Skeletal muscle satellite cell (primary cell): ENCODE measurements around the gene LRRC75B.

ENCODE experiments used
- H3K27me3 ChIP-seq: 2 replicates; pipeline ENCODE4 v1.7.0; 2013; ENCODE audit warnings: low read length; ENCODE audit not compliant: control insufficient read depth, insufficient read depth
- H3K36me3 ChIP-seq: 2 replicates; pipeline ENCODE4 v1.7.0; 2013; ENCODE audit warnings: mild to moderate bottlenecking, control low read depth, low read length; ENCODE audit not compliant: insufficient read depth
- H3K4me1 ChIP-seq: 2 replicates; pipeline ENCODE4 v1.7.0; 2013; ENCODE audit warnings: low read length; ENCODE audit not compliant: control insufficient read depth, insufficient read depth
- H3K4me2 ChIP-seq: 2 replicates; pipeline ENCODE4 v1.7.0; 2013; ENCODE audit warnings: mild to moderate bottlenecking, low read length
- H3K4me3 ChIP-seq: 2 replicates; pipeline ENCODE4 v1.7.0; 2013; ENCODE audit warnings: low read length
- H3K9ac ChIP-seq: 2 replicates; pipeline ENCODE4 v1.7.0; 2013; ENCODE audit warnings: mild to moderate bottlenecking, low read depth, low read length, moderate library complexity
- H3K9me3 ChIP-seq: replicated peaks from 2 replicates; pipeline ENCODE4 v1.7.0; 2013; ENCODE audit warnings: mild to moderate bottlenecking, control low read depth, low read length

The LRRC75B gene

GRCh38 chr22:24582056-24582814 is 10.6 kb downstream of the LRRC75B start:
- H3K4me2 ChIP-seq = no peak overlapping the region
- no peak overlapping the region for H3K9ac ChIP-seq
- no peaks in the 10 kb centered on the region for H3K27me3 ChIP-seq
- H3K4me1 ChIP-seq = peaks cover 6% of the 10 kb centered on the region
- peaks cover 4% of the 10 kb centered on the region for H3K36me3 ChIP-seq
- H3K9me3 ChIP-seq = no peaks in the 10 kb centered on the region
- no peak overlapping the region for H3K4me3 ChIP-seq

- peaks cover 6% of the 10 kb centered on the region for H3K4me1 ChIP-seq
- H3K27me3 ChIP-seq = no peaks in the 10 kb centered on the region
- H3K4me3 ChIP-seq = no peak overlapping the region
- no peaks in the 10 kb centered on the region for H3K9me3 ChIP-seq
- H3K36me3 ChIP-seq = peaks cover 9% of the 10 kb centered on the region
- H3K9ac ChIP-seq = no peak overlapping the region
- no peak overlapping the region for H3K4me2 ChIP-seq
Observed at GRCh38 chr22:24580276-24580675, 12.6 kb downstream of the LRRC75B start.

- H3K27me3 ChIP-seq = no peaks in the 10 kb centered on the region
- H3K36me3 ChIP-seq = peaks cover 10% of the 10 kb centered on the region
- no peak overlapping the region for H3K9ac ChIP-seq
- no peak overlapping the region for H3K4me3 ChIP-seq
- no peaks in the 10 kb centered on the region for H3K9me3 ChIP-seq
- no peak overlapping the region for H3K4me2 ChIP-seq
- H3K4me1 ChIP-seq = peaks cover 6% of the 10 kb centered on the region
Observed at GRCh38 chr22:24579258-24579601, 13.6 kb downstream of the LRRC75B start.

- no peaks in the 10 kb centered on the region for H3K9me3 ChIP-seq
- peaks cover 15% of the 10 kb centered on the region for H3K36me3 ChIP-seq
- H3K4me1 ChIP-seq = peaks cover 4% of the 10 kb centered on the region
- H3K4me2 ChIP-seq = no peak overlapping the region
- H3K4me3 ChIP-seq = no peak overlapping the region
- no peaks in the 10 kb centered on the region for H3K27me3 ChIP-seq
- no peak overlapping the region for H3K9ac ChIP-seq
Observed at GRCh38 chr22:24578355-24579257, 14.3 kb downstream of the LRRC75B start.

GRCh38 chr22:24576778-24577177 is 16.1 kb downstream of the LRRC75B start:
- Histone ChIP-seq H3K9me3 (no peaks in the 10 kb centered on the region), H3K4me3 (no peak overlapping the region), H3K4me2 (no peak overlapping the region), H3K9ac (no peak overlapping the region), H3K36me3 (peaks cover 32% of the 10 kb centered on the region), H3K27me3 (no peaks in the 10 kb centered on the region), H3K4me1 (no peaks in the 10 kb centered on the region)

- no peaks in the 10 kb centered on the region for H3K9me3 ChIP-seq
- no peaks in the 10 kb centered on the region for H3K27me3 ChIP-seq
- peaks cover 49% of the 10 kb centered on the region for H3K36me3 ChIP-seq
- no peak overlapping the region for H3K4me3 ChIP-seq
- H3K4me2 ChIP-seq = no peak overlapping the region
- H3K9ac ChIP-seq = no peak overlapping the region
- H3K4me1 ChIP-seq = no peaks in the 10 kb centered on the region
Observed at GRCh38 chr22:24571266-24571665, 21.6 kb downstream of the LRRC75B start.

GRCh38 chr22:24567668-24568067 is 25.2 kb downstream of the LRRC75B start:
- Histone ChIP-seq H3K36me3 (peaks cover 36% of the 10 kb centered on the region), H3K4me1 (peaks cover 4% of the 10 kb centered on the region), H3K9ac (no peak overlapping the region), H3K9me3 (no peaks in the 10 kb centered on the region), H3K4me3 (no peak overlapping the region), H3K27me3 (no peaks in the 10 kb centered on the region), H3K4me2 (no peak overlapping the region)

- H3K9me3 ChIP-seq = no peaks in the 10 kb centered on the region
- no peak overlapping the region for H3K9ac ChIP-seq
- H3K27me3 ChIP-seq = no peaks in the 10 kb centered on the region
- H3K36me3 ChIP-seq = peaks cover 31% of the 10 kb centered on the region
- H3K4me2 ChIP-seq = no peak overlapping the region
- H3K4me1 ChIP-seq = peaks cover 4% of the 10 kb centered on the region
- H3K4me3 ChIP-seq = no peak overlapping the region
Observed at GRCh38 chr22:24566899-24567511, 25.9 kb downstream of the LRRC75B start.

- H3K4me3 ChIP-seq = no peak overlapping the region
- peaks cover 27% of the 10 kb centered on the region for H3K36me3 ChIP-seq
- no peak overlapping the region for H3K4me2 ChIP-seq
Observed at GRCh38 chr22:24565077-24565476, 27.8 kb downstream of the LRRC75B start.

GRCh38 chr22:24564376-24565058 is 28.4 kb downstream of the LRRC75B start:
- Histone ChIP-seq H3K4me2 (no peak overlapping the region), H3K36me3 (peaks cover 25% of the 10 kb centered on the region), H3K27me3 (no peaks in the 10 kb centered on the region), H3K4me3 (no peak overlapping the region), H3K9ac (peak overlapping the region; percentile 18), H3K4me1 (peaks cover 4% of the 10 kb centered on the region), H3K9me3 (no peaks in the 10 kb centered on the region)

More at GRCh38 chr22:24565077-24565476, 27.8 kb downstream of the LRRC75B start:
- Histone ChIP-seq H3K27me3 (no peaks in the 10 kb centered on the region), H3K9ac (no peak overlapping the region), H3K9me3 (no peaks in the 10 kb centered on the region), H3K4me1 (peaks cover 4% of the 10 kb centered on the region)

- no peaks in the 10 kb centered on the region for H3K27me3 ChIP-seq
- peaks cover 31% of the 10 kb centered on the region for H3K36me3 ChIP-seq
- no peak overlapping the region for H3K4me2 ChIP-seq
- H3K4me1 ChIP-seq = peaks cover 4% of the 10 kb centered on the region
- no peak overlapping the region for H3K4me3 ChIP-seq
- H3K9me3 ChIP-seq = no peaks in the 10 kb centered on the region
- no peak overlapping the region for H3K9ac ChIP-seq
Observed at GRCh38 chr22:24563246-24563645, 29.6 kb downstream of the LRRC75B start.
